GM19351 (cell line): ENCODE results near the gene TEN1.
"Not testable (repeated sequence)": the region's sequence is repeated elsewhere in the genome, so short reads cannot be mapped to it uniquely, and the experiment has no call there.

Experiments used
- ATAC-seq: cut with Tn5 transposase; IDR thresholded peaks from one replicate; pipeline ENCODE4 v1.9.1; 2021; ENCODE audit warnings: mild to moderate bottlenecking, moderate library complexity; ENCODE audit not compliant: unreplicated experiment

Gene TEN1

DNA sequence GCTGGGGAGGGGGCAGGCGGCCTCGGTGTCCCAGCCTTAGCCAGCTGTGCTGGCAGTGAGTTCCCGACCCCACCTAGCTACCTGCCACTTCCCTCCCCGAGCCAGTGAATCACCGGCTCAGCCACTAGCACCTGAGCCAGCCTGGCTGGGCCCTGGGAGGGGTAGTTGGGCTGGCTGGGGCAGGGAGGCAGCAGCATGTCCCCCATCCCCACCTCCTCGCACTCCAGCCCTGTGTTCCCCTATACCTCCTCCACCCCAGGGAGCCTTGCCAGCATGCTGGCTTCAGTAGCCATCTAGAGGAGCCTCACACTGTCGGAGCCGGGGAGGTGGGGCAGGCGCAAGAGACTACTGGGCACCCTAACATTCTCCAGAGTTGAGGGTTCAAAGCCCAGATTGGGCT, 45.3 kb downstream of the TEN1 start:
- no peak for ATAC-seq

DNA sequence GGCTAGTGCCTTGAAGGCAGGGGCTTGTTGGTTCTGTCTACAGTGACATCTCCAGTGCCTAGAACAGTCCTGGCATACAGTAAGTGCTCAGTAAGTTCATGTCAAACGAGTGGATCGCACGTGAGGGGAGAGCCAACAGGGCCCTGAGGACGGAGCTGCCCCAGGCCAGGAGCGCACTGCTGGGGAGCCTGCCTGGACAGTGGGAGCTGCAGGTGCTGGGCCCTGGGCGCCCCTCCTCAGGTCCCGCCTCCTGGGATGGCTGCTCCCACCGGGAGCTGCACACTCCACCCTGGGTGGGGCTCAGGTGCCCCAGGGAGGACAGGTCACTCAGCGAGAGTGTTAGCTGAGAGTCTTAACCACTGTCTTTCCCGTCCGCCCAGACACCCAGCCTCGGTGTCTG, 46.3 kb downstream of the TEN1 start:
- no peak for ATAC-seq

DNA sequence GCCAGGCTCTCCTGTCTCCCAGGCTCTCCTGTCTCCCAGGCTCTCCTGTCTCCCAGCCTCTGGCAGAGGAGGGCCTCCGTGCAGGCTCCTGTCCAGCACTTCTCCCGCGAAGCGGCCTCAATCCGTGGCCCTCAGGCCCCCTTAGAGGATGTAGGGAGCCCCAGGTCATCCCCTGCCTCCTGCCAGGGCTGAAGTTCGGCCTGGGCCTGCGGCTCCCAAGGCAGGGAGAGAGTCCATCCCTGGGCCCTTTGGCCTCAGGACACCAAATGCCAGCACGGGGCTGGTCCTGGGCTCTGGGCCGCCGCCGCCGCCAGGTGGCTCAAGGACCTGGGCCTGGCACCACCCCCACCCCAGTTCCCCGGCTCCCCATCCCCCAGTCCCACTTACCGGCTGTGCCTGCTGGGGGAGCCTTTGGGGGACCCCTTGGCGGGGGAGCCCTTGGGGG, 47.7 kb downstream of the TEN1 start:
- no peak for ATAC-seq

DNA sequence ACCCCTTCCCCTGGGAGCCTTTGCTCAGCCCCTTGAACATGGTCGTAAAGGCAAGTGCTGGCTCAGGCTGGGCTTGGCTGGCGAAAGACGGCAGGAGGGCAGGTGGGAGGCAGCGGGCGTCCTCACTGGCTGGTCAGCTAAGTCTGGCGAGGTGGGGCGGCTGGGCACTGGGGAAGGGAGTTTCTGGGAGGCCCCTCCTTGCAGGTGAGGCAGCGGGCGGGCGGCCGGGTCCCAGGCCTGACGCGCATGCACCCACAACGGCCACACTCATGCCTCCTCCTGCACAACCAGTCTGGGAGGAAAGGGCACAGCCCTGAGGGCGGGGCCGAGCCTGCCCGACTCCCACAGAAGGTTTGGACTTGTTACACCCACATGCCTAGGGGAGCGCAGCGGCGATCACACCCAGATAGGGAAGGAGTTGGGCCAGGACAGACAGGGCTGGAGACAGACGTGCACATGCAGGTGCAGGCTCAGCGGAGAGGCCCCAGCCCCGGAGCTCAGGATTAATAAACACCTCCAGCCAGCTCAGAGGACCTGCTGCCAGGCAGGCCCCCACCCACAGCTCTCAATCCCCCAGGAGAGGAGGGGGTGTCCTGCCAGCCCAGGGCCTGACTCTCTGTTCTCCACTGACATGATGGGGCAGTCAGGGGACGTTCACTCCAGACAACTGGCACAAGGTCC, 48.3 kb downstream of the TEN1 start, which contains the start of gene EVPL:
Gene EVPL, minus strand, starts transcription at position 148 of the 681 bp plus-strand sequence. Its CDS starts 108 bp downstream, at position 40.
- ATAC-seq: no peak

DNA sequence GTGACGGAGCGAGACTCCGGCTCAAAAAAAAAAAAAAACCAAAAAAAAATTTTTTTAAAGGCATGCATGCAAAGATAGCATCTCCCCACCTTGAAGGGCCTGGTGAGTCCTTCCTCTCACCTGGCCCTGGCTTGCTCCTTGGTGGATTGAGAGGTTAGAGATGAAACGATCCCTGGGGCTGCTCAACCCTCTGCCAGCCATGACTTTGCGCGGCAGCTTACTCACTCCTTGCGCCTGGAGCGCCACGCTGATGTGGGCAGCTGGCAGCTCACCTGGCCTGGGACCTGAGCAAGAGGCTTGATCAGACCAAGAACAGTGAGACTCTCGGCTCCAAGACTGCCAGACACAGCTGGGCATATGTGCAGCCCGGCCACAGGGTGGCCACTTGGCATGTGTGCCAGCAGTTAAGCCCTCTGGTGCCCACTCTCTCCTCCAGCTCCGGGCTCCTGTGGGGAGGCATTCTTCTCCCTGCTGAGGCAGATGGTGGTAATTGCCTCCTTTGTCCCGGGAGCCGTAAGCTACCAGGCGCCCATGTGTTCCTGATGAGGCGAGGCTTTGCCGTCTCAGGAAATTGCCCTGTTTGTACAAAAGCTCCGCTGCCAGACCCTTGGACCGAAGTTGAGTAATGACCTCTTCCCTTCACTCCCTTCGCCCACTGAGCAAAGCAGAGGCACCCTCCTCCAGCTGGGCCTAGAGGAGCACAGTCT, 53.2 kb downstream of the TEN1 start:
- ATAC-seq: no peak

DNA sequence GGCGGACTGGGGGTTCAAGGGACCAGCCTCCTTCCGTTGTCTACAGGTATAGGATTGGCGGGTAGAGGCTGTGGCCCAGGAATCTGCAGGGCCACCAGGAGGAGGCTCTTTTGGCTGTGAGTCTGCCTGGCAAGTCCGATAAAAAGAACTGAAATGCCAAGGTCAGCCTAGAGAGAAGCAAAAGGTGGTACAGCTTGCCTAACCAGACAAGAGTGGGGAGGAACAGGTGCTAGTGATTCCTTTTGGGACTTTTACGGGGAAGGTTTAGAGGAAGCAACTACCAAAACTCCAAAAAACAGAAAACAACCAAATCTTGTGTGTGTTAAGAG, 53.7 kb downstream of the TEN1 start:
- ATAC-seq: no peak

DNA sequence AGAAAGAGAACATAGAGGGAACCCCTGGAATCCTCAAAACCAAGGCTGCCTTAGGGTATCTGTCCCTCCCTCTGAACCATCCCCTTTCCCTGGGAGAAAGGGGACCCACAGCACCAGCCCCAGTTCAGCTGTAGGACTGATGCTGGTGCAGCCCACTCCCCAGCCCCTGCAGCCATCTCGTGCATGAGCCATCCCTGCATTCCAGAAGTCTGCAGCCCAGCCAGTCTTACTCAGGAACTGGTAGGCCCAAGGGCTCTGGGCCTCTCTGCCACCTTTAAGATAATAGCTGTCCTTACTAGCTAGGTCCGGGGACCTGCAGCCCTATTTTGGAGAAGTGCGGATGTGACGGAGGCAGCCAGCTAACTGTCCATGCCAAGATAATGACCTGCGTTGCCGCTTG, 54.1 kb downstream of the TEN1 start:
- ATAC-seq: no peak

DNA sequence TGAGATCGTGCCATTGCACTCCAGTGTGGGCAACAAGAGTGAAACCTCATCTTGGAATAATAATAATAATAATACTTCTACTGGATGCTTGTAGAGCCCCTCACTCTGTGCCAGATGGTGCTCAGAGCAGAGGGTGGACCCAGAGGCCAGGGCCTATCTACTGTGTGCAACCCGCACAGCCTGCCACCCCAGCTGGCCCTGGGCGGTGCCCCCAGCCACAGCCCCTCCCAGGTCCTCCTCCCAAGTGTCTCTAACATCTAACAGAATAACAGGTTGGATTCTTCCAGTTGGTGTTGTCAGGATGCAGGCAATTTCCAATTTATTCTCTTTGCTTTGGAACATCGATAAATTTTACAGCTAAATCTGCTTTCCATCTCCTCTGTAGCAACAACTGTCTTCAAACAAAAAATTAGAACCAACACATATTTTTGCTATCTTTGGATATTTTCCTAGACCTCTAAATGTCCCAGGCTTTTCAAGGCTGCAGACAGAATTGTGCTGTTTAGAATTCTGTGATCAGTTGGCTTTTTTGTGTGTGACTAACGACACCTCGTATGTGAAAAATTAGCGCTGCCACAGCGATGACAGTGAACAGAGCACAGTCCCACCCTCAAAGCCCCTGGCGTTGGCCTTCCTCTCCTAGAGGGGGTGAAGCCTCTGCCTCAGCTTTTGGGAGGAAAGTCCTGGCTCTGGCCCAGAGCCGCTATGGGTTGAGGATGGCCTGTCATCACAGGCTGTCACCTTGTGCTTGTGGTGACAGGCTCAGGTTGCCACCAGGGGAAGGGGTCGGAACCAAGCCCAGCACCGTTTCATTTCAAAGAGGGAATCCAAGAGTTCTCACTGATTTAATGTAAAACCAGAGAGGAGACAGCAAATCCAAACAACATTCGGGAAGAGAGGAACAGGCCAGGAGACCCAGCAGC, 55.6 kb downstream of the TEN1 start:
- no peak for ATAC-seq

DNA sequence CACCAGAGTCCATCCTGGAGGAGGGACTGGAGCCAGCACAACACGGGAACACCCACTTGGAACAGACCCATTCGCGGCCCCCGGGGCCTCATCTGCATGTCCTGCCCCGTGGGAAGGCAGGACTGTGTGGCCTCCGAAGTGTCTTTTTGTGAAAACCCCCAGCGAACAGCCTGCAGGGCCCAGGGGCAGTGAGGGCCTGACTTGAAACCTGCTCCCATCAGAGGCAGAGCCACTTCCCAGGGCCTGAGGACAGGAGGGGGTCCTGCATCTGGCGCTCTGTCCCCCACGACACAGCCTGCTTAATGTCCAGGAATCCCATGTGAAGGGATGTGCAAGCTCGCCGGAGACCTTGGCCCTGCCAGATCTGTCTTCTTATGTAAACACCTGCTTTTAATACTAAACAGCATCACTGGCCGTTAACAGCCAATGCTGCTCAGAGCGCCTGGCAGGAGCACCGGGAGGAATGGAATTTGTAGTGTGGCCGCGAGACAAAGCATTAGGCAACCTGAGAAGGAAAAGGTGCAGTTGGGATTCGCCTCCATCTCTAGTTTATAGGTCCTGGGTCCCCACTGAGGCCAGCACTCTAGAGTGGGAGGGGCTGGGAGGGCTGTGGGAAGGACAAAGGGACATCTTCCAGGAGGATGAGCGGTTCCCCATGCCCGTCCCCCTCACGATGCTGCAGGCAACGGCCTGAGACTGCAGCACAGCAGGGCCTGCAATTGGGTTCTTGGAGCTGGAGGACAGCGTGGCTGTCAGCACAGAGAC, 57.6 kb downstream of the TEN1 start:
- ATAC-seq: no peak

DNA sequence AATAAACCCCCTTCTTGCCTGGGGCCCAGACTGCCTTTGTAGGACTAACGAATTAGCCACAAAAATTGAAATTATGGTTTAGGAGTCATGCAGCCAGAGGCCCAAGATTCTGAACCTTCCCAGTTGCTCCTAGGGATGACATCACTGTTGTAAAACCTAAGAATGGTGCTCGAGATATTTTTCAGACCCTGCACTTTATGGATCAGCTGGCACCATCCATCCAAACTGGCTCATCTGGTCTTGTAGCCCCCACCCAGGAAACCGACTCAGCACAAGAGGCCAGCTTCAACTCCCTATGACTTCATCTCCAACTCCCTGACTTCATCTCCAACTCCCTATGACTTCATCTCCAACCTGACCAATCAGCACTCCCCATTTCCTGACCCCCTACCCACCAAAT, 59.0 kb downstream of the TEN1 start:
- ATAC-seq: no peak

DNA sequence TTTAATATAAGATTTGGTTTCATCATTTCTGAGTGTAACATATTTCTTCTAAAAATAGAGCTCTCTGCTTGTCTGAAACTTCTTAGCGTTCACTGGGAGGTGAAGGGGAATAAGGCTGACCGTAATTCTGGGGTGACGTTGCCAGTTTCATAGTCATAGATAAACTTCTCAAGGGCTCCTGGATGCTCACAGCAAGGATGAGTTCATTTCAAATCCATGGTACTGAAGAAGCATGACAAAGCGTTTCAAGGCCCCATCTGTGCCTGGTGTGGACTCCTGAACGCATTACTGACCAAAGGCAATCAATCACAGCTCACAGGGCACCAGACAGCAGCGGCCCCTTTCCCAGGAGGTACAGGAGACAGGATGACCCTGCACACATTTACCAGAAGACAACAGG, 60.1 kb downstream of the TEN1 start:
- ATAC-seq: no peak

DNA sequence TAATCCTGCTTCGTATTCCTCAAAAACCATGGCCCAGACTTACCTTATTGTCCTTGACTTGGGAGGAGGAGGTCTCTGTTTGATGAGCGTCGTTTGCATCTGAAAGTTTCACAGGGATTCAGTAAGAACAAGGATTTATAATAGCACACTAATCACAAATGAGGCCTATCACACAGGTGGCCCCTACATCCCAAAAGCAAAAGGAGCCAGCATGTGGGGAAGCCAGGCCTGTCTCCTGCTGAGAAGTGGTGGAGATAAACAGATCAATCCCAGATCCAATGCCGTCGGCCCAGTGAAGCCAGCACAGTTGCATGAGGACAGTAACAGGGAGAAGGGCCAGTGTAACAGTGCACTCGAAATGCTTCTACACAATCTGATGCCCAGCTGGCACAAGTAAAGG, 61.3 kb downstream of the TEN1 start:
- ATAC-seq: no peak

DNA sequence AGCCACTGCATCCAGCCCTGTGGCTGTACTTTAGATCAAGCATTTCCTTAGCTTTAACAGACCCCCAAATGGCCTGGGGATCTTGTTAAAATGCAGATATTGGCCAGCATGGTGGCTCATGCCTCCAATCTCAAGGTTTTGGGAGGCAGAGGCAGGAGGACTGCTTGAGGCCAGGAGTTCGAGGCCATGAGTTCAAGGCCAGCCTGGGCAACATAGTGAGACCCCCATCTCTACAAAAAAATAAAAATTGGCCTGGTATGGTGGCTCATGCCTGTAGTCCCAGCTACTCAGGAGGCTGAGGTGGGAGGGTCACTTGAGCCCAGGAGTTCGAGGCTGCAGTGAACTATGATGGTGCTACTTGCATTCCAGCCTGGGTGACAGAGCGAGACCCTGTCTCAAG, 63.8 kb downstream of the TEN1 start:
- ATAC-seq: not testable (repeated sequence)

DNA sequence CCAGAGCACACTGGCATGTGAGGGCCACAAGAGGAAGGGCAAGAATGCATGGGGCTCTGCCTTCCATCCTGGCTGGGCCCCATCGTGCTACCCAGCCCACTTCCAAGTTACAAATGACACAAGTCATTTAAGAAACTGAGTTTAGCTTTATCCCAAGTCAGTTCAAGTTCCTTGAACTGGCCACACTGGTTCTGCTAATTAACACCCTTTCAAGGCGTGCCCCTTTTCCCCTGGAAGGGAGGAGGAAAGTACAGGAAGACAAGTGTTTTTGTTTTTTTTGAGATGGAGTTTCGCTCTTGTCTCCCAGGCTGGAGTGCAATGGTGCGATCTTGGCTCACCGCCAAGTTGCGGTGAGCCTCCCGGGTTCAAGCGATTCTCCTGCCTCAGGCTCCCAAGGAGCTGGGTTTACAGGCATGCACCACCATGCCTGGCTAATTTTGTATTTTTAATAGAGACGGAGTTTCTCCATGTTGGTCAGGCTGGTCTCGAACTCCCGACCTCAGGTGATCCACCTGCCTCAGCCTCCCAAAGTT, 65.5 kb downstream of the TEN1 start:
- ATAC-seq: not testable (repeated sequence)

DNA sequence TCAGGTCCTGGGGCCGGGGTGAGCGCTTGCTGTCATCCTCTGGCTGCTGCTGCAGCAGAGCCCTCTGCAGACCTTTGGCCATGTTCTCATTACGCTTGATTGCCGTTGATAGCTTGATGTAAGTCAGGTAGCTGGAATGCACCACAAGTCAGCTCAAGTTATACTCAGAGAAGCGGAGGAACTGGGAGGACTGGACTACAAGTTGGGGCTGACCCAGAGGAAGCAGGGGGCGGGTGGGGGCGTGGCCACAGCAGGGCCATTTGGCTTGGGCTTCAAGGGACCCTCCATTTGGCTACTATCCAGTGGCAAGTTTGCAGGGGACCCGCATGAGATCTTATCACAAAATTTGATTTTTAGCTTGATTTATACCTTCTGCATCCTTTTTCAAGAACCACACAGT, 67.0 kb downstream of the TEN1 start:
- no peak for ATAC-seq

DNA sequence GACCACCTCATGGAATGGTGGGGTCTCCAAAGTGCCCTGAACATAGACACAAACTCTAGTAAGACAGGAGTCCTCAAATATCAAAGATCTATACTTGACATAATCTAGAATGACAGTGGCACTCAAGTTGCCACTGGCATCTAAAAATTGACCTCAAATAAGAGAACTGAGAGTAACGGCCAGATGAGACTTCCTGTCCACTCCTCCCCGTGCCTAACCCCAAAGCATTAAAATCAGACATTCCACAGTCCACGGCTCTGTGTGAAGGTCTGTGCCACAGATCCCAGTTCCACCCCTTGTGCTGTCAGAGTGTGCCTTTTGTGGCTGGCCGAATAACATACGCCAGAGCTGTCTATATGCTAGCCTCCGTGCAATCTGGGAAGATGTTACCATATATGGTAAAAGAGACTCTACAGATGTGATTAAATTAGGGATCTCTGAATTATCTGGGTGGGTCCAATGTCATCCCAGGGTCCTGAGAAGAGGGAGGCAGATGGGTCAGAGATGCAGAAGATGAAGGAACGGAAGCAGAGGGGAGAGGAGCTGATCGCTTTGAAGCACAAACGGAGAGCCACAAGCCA, 69.1 kb downstream of the TEN1 start:
- ATAC-seq: no peak

DNA sequence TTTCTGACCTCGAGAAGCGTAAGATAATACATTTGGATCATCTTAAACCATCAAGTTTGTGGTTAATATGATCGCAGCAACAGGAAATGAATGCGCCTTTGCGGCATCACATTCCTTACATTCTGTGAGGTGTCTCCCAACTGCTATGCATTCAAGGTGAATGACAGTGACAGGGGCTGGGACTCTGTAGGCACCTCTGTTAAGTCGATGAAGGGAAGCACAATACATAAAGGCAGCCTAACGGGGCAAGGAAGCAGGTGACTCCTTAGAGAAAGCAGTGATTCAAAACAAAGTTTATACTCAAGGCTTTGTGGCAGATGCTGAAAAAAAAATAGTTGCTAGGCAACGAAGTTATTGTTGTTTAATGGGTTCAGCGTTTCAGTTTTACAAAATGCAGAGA, 69.7 kb downstream of the TEN1 start:
- no peak for ATAC-seq

DNA sequence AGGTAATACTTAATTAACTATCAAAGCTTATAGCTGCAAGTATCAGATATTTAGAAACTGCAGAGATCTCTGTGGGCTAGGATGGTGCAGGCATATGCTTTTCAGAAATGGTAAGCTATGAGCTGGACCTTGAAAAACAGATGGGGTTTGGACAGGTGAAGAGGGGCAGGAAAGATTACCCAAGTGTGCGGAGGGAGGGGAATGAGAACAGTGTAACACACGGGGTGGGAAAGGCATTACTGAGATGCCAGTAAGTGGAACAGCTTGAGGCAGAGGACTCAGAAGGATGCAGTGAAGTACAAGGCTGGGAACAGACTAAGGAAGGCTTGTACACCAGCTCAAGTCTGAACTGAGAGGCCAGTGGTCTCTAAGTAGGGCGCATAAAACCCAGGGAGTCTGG, 70.2 kb downstream of the TEN1 start:
- no peak for ATAC-seq

DNA sequence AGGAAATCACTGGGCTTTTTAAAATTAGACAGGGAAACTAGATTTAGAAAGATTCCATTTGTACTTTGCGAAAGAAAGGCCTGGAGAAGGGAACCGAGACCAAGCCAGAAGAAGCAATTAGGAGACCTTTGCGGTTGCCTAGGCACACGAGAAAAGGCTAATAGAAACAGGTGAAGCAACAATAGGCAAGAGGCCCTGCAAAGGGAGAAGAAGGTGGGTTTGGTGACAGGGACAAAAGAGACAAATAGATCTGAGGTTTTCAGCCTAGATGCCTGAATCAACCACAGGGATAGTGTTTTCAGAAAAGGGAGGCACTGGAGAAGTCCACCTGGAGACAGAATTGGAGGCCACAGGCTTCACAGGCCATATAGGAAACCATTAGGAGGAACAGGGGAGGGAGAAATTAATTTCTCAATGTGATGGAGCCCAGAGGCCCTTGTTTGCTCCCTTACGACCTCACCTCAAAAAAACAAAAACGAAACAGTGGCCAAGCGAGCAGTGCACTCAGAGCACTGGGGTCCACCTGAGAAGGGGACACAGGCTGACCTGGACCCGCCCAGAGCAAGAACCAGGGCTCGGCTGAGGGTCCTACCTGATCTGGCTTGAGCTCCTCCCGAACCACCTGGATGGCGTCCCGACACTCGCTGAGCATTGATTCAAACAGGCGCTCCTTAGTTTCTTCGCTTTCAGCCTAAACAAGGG, 70.9 kb downstream of the TEN1 start:
- ATAC-seq: no peak
